Hypothalamus (tissue), 51 donors: ENCODE measurements around the gene HSD11B1.
"Not testable (repeated sequence)": the region's sequence is repeated elsewhere in the genome, so short reads cannot be mapped to it uniquely, and the experiment has no call there.

Experiments used
- DNase-seq, 51 donors: peaks; one replicate each; lab custom pipeline; 2025; lab: John Stamatoyannopoulos, UW

The HSD11B1 gene

DNA sequence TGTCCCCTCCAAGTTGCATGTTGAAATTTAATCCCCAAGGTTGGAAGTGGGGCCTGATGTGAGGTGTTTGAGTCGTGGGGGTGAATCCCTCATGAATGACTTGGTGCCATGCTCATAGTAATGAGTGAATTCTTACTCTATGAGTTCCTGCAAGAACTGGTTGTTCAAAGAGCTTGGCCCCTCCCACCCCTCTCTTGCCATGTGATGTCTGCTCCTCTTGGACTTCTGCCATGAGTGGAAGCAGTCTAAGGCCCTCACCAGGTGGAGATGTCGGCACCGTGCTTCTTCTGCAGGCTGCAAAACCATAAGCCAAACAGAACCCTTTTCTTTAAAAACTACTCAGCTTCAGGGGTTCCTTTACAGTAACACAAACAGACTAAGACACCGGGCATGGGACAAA, 15.2 kb upstream of the HSD11B1 start:
- DNase-seq: no peak

DNA sequence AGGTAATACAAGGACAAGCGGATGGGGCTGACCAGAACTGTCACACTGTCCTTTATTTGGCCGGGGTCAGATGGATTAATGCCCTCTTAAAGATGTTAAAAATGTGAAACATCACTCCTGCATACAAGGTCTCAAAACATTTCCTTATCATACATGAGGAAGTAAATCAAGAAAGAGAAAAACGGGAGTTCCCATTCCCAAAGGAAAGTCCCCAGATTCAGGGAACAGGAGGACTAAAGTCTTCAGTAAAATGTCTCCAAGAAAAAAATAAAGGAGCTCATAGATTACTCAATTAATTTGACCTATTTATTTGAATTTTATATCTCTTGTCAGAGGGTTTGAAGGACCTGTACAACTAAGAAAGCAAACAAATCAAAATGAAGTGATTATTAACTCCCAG, 13.4 kb upstream of the HSD11B1 start:
- no peak for DNase-seq

DNA sequence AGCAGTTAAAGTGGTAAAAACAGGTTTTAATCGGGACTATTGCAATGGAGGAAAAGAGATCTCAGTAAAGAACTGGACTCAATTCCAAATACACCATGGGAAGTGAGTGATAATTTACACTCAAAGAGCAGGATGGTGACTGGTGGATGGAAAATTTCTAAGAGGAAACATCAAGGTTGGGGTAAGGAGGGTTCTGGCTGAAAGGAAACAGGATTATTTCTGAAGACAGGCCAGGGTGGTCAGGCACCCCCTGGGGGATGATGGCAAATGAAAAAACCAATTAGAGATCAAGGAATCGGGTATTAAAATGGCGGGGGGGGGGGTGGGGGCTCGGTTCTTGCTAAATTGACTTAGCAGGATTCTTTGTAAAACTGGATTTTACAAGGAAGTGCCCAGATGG, 12.3 kb upstream of the HSD11B1 start:
- no peak for DNase-seq

DNA sequence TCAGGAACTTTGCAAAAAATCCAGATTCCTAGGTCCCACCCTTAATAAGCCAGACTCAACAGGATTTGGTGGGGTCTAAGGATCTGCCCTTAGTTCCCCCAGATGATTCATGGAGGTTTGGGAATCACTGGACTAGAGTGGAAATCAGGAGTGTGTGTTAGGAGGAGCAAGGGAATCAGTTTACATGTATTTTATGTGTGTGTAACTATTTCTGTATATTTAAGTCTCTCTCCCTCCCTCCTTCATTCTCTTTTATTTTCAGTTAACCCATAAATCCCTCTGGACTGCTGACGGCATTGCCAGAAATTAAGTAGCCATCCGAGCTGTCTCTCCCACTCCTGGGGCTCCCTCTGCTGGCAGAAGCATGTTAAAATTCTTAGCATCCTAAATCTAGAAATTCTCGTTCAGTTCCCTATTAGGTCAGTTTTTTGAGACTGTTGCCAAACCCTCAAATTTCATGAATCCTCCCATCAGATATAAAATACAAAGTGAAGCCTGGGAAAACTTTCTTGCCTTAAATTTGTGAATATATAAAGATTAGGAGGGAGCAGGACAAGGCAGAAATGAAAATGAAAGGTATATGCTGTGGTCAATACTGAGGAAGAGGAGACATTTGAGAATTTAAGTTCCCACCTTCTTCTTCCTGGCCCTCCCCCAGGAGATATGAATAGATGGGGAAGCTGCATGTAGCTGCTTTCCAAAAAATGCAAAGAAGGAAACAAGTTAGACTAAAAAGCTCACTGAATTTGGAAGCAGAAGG, 11.7 kb upstream of the HSD11B1 start:
- peak in 43 of 51 donors; percentile 2 to 83 (median 51) for DNase-seq

DNA sequence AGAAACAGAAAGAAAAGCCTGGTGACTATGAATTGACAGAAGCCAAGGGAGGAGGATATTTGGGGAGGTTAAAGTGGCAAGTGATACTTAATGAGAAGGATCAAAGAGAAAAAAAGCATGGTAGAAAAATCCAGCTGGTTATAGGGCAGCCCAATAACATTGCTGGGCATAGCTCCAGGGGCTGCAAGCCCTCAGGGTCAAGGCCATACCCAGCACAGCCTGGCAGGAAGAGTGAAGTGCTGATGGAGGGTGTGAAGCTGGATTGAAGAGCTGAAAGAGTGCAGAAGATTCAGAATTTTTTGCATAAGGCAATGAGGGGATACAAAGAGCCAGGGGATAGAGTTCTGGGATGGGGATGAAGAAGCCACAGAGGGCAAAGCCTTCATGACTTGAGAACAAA, 8.0 kb upstream of the HSD11B1 start:
- no peak for DNase-seq

DNA sequence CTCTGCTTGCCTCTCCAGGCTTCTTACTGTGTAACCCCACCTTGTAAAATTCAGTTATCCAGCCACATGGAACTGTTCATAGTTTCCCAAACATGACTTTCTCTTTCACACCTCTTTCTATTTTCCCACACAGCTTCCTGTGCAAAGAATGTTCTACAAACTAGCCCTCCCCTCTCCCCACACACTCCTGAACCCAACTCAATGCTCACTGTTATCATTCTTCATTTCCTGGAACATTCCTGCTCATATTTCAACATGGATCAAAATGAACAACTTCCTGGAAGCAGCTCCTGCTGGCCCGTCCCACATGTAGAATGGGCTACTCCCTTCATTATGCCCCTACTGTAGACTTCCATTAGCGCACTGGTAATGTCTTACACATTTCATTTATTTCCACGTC, 7.5 kb upstream of the HSD11B1 start:
- no peak for DNase-seq

DNA sequence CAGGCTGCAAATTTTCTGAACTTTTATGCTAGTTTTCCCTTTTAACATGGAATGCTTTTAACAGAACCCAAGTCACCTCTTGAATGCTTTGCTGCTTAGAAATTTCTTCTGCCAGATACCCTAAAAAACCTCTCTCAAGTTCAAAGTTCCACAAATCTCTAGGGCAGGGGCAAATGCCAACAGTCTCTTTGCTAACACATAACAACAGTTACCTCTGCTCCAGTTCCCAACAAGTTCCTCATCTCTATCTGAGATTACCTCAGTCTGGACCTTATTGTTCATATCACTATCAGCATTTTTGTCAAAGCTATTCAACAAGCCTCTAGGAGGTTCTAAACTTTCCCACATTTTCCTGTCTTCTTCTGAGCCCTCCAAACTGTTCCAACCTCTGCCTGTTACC, 4.0 kb upstream of the HSD11B1 start:
- DNase-seq: not testable (repeated sequence)

DNA sequence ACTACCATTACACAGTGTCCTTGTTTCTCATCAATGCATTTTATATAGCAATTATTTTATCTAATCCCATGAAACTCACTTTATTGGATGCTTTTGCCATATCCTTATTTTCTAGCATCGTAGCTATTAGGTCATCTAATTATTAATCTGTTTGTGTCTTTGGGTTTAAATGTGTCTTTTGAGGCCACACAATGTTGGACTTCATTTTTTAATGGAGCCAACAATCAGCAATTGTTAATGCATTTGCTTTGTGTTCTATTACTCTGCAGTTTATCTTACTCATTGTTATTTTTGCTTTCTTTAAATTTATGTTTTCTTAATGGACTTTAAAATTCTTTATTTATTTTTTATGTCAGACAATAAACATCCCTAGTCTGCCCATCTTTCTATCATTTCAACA, 1.8 kb upstream of the HSD11B1 start:
- no peak for DNase-seq

DNA sequence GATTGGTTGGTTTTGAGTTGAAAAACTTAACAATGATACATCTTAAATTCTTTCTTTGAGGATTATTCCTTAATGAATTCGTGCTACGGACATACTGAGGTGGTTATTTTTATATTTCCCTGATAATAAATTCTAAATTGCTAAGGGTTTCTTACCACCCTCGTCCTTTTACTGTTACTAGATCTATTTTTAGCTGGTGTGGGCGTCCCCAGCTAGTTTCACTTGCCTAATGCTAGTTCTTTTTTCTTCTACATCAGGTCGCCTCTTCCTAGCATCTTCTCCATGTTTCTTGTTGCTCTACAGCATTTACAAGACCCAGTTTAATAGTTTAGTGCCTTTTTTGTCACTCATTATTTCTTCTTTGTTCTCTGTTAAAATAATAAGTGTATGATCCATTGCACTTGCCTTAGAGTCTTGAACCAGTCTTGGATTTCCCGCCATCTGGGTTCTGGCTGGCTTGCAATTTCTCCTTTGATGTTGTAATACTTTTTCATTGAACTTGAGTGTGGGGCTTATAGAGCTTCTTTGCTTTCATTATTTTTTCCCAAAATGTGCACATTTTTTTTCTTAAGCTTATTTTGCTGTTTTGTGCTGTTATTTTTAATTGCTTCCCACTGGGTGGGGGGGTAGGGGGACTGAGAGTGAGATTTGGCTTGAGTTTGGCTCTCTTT, 677 bp upstream of the HSD11B1 start:
- DNase-seq: no peak

DNA sequence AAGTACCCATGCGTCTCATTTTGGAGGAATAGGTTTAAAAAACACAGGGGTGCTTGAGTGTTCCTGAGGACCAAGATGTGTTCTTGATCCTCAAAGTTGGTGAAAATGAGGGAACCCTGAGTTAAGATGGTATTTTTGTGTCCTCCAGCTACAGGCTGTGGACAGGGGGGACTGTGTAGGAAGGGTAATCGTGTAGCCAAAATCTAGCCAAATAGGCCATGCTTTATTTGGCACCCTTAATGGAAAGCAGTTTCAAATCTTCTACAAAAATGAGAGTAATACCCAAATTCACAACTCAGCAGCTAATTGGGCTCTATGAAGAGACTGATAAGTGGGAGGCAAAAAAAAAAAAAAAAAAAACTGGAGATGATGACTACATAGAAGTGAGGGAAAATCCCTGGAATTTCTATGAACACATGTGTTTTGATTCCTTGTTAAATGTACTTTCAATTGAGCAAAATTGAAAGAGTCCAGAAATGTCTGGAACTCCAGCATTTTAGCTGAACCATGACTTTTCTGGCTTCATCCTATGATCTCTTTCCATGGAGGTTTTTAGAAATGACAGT, 470 bp downstream of the HSD11B1 start:
- no peak for DNase-seq

DNA sequence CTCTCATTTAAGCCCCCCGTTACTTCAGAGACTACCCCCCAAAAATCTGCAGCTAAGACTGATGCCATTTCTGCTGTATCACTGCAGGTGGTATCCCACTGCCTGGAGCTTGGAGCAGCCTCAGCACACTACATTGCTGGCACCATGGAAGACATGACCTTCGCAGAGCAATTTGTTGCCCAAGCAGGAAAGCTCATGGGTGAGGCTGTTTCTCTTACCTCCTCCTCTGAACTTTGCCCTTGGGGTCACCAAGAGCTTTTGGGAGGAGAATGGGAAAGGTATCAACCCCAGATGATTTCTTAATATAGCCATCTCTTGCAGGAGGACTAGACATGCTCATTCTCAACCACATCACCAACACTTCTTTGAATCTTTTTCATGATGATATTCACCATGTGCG, 2.0 kb downstream of the HSD11B1 start:
- DNase-seq: no peak

DNA sequence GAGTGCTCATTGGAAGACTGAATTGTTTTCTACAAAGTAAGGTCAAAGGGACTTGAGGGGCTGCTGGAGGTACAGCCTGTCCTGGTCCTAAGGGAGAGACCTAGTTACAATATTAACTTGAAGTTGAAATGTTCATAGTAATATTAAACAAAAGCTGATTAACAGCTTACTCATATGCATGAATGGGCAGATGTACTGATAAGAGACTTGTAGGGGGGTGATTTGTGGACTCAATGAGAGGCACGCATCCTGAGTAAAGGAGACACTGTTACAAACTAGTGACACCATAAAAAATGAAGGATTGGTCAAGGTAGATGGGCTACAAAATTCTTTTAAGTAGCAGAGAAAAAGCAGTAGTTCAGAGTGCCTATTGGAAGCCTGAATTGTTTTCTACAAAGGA, 2.7 kb downstream of the HSD11B1 start:
- DNase-seq: no peak

DNA sequence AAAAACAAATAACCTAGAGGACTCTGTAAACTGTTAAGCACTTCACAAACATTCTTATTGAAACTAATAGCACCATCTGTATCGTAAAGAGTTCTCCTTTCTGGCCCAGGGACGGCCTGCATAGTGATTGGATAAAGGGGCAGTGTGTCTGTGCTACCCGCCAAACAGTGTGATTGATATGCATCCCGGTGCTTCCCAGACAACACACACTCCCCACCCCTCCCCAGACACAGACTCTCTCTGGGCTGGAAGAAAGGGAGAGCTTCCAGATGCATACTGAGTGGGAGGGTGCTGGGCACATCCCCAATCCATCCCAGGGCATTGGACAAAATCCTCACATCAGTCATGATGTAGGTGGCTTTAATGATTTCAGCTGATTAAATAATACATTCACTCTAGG, 3.7 kb downstream of the HSD11B1 start:
- DNase-seq: peak in 12 of 51 donors; percentile 1 to 49 (median 12)

DNA sequence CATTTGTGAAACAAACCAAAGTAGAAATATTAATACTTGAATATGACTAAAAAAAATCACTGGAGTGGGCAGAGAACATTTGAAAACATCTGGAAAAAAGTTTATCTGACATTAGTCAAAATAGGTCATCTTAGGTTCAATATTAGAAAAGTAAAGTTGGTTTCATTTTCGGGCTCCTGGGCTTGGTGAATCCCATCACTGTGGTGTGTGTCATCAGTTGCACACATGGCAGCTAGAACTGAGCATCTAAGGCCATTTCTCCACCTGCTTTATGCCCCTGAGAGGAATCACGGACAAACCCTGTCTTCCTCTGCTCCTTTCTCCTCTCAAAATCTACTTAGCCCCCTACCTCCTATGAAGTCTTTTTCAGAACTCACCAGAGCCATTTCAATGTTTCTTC, 5.4 kb downstream of the HSD11B1 start:
- no peak for DNase-seq

DNA sequence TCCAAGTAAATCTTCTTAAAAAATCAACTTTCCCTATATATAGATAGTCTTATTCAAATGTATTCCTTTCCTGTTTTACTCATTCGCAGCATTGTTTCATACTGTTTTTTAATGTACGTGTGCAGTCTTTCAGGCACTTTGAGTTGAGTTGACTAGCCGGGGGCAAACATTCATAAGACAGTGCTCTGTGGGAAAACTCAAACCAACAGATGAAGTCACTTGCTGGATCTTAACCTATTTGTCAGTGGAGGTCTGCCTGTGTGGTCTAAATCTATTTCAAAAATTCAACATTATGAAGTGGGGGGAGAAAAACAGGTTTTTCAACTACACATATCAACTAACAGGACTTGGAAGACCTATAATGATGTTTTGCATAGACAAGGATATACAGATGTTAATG, 6.2 kb downstream of the HSD11B1 start:
- no peak for DNase-seq

DNA sequence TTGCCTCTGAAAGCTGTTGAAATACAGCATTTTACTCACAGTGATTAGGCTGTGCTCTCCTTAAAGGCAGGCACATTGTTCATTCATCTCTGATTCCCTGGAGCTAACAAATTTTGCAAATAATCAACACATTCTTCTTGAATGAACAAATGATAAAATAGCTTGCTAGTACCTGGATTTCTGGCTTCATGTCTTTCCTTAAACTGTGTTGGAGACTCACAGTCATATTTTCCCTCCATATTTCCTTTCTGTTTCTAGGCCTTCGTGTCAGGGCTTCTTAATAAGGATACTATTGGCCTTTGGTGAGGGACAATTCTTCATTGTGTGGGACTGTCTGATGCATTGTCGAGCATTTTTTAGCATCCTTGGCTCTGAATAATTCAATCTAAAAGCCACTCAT, 9.7 kb downstream of the HSD11B1 start:
- peak in 2 of 51 donors; percentile 22 to 60 for DNase-seq

DNA sequence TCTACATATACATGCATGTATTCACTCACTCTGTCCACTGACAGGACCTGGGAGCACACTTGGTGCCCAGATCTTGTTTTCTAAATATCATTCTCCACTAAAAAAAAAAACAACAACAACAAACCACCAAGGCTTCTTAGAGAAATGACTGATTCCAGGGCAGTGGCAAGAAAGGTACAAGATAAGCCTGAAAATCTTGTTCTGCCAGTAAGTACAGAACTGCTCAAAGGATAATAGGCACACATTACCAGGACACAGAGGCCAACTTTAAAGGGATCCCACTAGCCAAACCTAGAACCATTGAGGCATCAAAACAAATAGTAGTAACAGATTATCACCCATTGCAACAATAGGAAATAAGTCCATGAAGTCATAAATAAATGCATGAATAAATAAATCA, 10.7 kb downstream of the HSD11B1 start:
- no peak for DNase-seq

DNA sequence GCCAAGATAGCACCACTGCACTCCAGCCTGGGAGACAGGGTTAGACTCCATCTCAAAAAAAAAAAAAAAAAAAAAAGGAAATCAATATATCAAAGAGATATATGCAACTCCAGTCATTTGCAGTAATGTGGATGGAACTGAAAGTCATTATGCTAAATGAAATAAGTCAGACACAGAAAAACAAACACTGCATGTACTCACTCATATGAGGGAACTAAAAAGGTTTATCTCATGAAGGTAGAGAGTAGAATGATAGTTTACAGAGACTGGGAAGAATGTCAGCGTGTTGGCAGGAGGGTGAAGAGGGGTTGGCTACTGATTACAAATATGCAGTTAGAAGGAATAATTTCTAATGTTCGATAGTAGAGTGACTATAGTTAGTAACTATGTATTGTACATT, 13.2 kb downstream of the HSD11B1 start:
- DNase-seq: no peak

DNA sequence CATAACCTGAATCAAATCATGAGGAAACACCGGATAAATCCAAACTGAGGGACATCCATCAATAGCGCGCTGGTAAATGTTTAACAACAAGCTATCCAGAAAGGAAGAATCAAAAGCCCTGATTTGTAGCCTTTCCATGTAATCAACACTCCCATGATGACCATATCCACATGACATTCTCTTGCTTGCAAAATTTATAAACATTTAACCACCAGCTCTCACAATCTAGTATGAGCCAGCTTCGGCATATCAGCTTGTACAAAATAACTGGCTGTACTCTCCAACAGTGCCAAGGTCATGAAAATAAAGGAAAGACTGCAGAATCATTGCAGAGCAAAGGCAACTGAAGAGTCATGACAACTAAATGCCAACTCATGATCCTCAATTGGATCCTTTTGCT, 15.7 kb downstream of the HSD11B1 start:
- DNase-seq: no peak

DNA sequence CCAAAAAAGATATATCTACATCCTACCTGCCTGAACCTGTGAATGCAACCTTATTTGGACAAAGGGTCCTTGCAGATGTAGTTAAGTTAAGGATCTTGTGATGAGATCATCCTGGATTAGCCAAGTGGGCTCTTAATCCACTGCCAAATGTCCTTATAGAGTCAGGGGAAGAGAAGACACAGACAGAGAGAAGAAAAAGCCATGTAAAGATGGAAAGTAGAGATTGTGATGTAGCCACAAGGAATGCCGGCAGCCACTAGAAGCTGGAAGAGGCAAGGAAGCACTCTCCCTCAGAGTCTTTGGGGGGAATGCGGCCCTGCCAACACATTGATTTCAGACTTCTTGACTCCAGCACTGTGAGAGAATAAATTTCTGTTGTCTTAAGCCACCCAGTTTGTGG, 16.2 kb downstream of the HSD11B1 start:
- no peak for DNase-seq

DNA sequence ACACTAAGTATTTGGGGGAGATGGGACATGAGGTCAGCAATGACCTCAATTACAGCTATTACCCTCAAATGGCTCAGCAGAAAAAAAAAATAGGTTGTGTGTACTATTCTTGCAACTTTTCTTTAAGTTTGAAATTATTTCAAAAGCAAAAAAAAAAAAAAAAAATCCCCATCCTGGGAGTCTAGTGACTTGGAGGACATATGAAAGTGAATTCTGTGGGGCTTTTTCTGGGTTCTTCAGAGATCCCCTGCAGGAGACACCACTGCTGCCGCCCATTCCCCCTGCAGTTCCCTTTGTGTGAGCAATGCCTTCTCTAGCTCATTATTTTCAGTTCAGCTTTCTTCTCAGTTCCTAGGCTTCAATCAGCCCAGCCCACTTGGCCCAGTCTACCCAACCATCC, 16.7 kb downstream of the HSD11B1 start:
- DNase-seq: no peak

DNA sequence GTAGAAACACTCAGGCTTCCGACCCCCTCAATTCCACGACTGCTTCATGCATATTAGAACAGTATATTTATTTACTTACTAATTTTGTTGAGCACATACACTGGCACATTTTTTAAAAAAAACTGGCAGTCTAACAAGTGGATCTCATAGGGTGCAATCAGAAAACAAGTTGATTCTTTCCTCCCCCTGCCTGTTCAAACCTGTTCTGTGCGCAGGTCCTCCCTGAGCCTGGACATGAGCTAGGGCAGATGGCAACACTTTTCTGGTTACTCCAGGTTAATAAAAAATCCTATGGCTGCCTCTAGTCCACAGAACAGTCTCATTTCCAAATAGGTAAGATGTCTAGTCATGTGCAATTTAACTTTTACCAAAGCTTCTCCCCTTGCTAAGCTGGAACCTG, 18.6 kb downstream of the HSD11B1 start:
- DNase-seq: no peak
